Measurements from ENCODE around the gene RNF4.

DNA sequence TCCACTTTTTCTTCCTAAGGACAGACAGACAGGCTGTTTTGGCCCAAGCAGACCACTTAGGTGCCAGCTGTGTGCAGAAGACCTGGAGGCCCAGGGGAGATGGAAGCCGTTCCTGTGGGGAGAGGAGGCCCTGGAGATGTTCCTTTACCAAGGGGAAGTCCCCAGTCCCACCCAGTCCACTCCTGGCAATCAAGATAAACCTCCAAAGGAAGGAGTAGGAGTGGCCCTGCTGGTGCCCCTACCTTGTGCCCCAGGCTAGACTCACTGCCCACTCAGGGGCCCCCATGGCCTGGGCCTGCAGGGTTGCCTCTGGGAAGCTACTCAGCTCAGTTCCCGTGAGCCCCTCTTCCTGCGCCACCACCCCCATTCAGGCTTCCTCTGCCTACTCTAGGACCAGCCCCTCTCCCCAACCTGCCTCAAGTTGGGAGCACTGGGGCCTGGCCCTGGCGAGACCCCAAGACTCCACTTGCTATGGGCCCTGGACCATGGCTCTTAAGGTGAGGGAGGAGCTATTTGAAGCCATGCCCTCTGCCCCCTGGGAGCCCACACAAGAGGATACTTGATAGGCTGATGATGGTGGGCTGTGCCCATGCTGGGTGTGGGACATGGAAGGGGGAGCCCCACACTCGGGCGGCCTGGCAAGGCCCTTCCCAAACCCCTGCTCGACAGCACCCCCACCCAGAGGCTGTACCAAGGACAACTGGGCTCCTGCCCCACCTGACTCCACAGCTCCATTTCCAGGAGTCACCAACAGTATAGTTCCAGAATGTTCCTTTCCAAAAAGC lies 24.8 kb upstream of the RNF4 start:
- TF ChIP-seq POLR2A (IDR thresholded peaks at IDR 0.05): no peak
- TF ChIP-seq, protein P1, sequence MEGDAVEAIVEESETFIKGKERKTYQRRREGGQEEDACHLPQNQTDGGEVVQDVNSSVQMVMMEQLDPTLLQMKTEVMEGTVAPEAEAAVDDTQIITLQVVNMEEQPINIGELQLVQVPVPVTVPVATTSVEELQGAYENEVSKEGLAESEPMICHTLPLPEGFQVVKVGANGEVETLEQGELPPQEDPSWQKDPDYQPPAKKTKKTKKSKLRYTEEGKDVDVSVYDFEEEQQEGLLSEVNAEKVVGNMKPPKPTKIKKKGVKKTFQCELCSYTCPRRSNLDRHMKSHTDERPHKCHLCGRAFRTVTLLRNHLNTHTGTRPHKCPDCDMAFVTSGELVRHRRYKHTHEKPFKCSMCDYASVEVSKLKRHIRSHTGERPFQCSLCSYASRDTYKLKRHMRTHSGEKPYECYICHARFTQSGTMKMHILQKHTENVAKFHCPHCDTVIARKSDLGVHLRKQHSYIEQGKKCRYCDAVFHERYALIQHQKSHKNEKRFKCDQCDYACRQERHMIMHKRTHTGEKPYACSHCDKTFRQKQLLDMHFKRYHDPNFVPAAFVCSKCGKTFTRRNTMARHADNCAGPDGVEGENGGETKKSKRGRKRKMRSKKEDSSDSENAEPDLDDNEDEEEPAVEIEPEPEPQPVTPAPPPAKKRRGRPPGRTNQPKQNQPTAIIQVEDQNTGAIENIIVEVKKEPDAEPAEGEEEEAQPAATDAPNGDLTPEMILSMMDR (IDR thresholded peaks at IDR 0.05): no peak
